HG03108 (cell line): ENCODE data around the gene TNS1.
A peak's percentile ranks its signal among the peaks of the same experiment; 100 is the strongest.
"Not testable (repeated sequence)": the region's sequence is repeated elsewhere in the genome, so short reads cannot be mapped to it uniquely, and the experiment has no call there.

Experiments
- ATAC-seq: cut with Tn5 transposase; IDR thresholded peaks from one replicate; pipeline ENCODE4 v1.9.1; 2021; ENCODE audit warnings: moderate library complexity; ENCODE audit not compliant: unreplicated experiment

Gene TNS1

DNA sequence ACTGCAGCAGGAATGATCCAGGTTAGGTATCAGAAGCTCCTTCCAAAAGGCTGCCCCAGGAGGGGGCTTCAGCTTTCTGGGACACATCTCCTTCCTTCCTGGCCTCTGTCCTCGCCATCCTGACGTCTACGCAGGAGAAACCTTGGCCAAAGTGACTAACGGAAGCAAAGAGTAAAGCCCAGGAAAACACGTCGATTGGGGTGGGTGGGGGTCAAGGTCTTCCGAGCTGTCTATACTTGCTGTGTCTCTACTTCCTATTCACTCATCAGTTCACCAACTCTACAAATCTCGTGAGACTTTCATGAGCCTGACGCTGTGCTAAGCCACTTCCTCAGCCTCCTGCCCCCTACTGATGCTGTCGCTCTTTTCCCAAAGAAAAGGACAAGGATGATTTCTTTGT, 212.6 kb downstream of the TNS1 start:
- peak; percentile 60 for ATAC-seq

DNA sequence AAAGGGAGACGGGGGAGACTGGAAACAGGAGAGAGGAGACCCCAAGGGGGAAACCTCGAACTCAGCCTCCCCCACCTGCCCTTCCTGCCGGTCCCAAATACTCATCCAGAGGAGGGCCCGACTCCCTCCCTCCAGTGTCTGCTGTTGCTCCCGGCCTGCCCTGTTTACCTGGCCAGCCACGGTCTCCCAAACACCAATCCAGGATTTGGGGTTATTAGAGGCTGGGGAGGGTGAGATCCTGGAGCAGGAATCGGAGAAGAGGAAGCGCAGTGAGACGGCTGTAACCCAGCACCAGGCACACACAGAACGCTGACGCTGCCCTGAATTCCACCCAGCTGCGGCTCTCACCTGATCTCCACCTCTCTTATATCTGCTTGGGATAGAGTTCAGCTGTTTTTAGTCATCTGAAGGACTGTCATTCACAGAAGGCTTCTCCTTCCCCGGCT, 213.0 kb downstream of the TNS1 start:
- ATAC-seq, result no peak

DNA sequence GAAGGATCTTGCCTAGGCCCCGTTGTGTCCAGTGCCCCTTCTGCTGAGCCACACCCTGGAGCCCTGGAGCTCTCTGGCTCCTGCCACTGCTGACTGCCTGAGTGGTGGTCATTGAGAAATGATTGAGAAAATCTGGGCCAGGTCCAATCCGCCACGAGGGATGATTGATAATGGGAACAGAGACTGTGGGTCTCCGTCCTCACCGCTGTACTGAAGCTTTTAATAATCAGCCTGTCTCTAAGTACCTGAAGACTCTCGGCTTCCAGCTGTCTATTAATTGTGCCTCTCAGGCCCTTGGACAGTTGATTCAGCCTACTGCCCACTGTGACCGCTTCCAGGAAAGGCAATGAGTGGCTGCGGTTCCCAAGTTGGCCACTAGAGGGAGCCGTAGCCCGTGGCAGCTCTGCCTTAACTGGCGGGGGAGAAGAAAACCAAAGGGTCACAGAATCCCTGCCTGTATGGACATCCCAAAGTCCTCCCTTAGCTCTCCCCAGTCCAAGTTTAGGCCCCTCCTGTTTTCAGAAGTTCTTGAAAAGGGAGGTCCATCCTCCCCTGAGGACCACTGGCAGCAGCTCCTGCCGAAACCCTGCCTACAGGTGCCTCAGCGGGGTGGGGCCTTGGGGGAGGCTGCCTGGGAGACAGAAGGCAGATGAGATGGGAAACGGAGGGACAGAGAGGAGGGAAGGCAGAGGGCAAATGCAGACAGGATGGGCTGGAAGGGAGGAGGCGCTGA, 213.6 kb downstream of the TNS1 start:
- ATAC-seq, result no peak

DNA sequence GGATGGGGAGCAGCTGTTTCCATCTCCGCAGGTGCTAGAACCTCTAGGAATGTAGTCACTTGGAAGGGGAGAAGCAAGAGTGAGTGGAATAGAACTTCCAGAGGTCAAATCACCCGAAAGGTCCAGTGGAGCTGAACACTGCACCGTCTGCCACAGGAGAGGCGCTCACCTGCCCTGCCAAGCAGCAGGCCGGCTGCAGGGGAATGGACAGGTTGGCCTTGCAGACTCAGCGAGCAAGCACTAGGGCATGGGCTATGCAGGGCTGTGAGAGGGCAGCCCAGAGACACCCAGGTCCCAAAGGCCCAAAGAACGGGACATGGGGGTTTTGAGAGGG, 214.2 kb downstream of the TNS1 start:
- no peak for ATAC-seq

DNA sequence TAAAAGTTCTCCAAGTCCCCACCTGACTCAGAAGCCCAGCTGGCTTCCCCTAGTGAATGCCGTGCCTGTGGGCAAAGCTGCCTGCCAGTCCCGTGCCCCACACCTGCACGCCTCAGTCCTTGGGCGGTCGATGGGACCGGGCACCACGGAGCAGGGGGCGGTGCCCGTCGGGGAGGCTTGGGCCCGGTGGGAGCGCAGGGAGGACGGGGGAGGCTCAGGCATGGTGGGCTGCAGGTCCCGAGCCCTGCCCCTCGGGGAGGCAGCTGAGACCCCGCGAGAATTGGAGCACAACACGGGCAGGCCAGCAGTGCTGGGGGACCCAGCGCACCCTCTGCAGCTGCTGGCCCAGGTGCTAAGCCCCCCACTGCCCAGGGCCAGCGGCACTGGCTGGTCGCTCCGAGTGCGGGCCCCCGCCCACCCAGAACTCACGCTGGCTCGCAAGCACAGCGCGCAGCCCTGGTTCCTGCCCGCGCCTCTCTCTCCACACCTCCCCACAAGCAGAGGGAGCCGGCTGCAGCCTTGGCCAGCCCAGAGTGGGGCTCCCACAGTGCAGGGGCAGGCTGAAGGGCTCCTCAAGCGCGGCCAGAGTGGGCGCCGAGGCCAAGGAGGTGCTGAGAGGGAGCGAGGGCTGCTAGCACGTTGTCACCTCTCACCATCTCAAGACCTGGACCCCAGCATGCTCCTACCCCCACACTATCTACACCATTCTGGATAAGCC, 215.5 kb downstream of the TNS1 start:
- no peak for ATAC-seq

DNA sequence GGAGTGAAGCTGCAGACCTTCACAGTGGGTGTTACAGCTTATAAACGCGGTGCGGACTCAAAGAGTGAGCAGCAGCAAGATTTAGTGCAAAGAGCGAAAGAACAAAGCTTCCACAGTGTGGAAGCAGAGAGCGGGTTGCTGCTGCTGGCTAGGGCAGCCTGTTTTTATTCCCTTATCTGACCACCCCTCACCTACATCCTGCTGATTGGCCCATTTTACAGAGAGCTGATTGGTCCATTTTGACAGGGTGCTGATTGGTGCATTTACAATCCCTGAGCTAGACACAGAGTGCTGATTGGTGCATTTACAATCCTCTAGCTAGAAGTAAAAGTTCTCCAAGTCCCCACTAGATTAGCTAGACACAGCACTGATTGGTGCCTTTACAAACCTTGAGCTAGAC, 216.2 kb downstream of the TNS1 start:
- ATAC-seq, result not testable (repeated sequence)

DNA sequence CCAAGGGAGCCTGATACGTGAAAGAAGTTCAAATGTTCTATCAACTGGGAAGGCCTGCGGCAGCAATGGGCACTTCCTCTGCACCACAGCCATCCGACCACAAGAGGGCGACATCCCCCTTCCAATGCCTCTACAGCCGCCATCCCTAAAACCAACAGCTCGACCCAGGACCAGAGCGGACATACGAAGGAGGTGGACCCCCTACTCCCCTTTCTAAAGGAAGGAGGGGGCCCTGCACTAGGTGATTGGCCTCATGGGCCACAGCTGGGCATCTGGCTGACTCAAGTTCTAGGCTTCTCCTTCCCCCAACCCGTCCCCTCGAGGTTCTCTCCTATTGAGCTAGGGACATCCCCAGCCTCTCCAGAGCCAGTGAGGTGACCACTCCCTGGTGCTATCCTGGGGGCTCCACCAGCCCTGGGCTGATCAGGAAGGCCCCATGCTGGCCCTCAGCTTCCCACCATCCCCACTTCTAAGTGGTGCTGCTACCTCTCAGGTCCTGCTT, 217.2 kb downstream of the TNS1 start:
- peak; percentile 55 for ATAC-seq

DNA sequence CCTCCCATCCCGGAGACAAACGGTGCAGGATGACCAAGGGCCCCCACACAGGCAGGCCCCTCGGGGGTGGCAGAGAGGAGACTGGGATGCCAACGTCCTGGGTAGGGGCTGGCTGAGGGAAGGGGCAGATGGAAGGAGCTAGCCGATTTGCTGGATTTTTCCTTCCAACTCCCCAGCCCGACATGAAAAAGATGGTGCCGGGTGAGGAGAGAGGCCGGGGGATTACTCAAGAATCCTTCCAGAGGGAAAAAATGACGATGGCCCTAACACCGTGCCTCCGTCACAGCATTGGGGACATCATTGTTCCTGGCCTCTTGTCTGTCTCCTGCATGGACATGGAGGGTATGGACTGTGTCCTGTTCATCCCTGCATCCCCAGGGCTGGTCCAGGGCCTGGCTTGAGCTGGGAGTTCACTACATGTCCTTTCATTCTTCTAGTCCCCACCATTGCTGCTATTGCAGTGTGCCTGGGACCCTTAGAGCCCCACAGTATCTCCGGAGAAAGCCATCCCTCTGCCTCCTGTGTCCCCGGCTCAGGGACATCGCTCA, 217.7 kb downstream of the TNS1 start:
- ATAC-seq, result no peak

DNA sequence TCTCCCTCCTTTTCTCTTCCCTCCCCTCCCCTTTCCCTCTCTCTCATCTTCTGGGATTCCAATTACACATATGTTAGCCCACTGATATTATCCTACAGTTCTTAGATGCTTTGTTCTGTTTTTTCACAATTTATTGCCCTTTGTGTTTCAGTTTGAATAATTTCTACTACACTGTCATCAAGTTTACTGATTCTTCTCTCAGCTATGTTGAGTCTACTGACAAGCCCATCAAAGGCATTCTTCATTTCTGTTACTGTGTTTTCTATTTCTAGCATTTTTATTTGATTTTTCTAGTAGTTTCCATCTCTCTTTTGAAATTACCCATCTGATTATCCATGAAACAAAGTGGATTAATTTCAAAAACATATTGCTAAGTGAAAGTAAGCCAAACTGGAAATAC, 219.6 kb downstream of the TNS1 start:
- ATAC-seq, result no peak

DNA sequence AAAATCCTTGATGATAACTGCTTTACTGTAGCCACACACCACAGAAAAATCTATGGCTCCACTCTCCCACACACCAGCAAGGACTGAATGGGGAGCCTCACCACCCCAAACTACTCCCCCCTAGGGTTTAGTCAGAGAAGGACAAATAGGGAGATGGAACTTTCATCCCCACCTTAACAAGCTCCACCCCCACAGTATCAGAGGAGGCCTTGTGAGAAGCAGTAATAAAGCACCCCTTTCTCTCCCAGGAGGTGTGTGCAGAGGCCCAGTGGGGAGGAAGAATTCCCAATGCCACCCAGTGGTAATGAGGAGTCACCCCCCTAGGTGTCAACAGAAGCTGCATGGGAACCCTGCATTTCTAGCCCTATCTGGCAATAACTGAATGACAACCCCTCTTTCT, 224.9 kb downstream of the TNS1 start:
- no peak for ATAC-seq

DNA sequence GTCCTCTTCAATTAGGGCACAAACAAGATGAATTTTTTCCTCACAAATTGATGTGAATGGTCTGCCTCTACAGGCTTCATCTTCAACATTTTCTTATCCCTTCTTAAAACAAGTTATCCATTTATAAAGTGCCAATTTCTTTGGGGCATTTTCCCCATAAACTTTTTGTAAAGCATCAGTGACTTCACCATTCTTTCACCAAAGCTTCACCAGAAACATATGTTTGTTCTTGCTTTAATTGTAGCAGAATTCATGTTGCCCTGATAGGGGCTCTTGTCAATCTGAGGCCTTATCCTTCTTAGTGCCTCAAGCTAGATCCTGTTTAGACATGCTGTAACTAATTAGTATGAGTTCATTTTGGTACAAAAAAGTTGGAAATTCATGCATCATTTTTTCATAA, 226.2 kb downstream of the TNS1 start:
- ATAC-seq, result no peak

DNA sequence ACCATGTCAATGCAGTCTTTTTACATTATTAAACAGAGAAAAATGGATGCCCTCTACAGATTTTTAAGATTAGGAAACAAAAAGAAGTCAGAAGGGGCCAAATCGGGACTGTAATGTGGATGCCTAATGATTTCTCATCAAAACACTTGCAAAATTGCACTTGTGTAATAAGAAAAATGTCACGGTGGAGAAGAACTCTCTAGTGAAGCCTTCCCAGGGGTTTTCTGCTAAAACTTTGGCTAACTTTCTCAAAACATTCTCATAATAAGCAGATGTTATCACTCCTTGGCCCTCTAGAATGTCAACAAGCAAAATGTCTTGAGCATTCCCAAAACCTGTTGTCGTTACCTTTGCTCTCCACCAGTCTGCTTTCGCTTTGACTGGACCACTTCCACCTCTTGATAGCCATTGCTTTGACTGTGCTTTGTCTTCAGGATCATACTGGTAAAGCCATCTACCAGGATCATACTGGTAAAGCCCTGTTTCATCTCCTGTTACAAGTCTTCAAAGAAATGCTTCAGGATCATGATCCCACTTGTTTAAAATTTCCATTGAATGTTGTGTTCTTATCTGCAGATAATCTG, 226.8 kb downstream of the TNS1 start:
- ATAC-seq, result no peak

DNA sequence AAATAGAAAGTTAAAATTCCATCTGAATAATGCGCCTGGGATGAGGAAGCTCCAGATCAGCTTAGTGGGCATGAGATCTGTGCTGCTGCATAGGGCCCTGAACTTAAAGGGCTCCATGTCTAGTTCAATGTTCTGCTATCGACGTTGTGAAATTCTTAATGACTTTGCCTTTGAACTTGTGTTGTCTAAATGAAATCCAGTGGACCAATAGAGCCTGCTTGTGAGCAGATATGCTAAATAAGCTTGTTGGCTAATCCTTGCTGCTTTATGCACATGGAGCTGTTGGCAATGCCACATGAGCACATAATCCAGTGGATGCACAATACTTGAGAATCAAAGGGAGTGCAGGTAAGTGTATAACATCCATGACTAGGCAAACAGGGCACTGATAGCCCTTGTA, 228.6 kb downstream of the TNS1 start:
- ATAC-seq, result no peak

DNA sequence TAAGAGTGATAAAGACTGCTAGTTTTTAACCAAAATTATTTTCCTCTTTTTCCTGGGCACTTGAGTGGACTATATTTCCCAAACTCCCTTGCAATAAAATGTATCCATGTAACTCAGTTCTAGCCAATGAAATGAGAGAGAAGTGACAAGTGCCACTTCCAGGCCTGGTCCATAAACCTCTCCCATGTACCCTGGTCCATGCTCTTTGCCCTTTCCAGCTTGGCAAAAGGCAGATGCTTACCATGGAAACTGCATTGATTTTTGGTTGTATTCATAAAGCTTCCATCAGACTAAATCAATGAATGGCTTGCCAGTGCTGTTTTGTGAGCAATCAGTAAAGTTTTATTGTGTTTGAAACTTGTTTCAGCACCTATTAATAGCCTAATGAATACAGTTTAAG, 229.3 kb downstream of the TNS1 start:
- ATAC-seq, result no peak

DNA sequence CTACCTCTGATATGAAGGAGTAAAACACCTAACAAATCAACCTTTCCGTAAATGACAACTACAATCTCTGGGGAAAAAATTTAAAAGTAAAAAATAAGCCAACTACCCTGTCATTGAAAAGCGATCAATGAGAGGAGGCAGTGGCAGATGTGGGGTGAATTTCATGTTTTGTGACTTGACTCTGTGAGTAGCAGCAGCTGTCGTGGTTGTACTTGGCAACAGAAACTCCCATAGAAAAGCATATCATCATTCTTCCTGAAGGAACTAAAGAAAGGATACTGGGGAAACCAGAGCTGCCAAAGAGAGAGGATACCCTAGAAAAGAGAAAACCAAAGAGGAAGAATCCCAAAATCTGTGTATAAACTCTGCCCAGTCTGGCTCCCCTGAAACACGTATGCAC, 236.4 kb downstream of the TNS1 start:
- ATAC-seq, result no peak

DNA sequence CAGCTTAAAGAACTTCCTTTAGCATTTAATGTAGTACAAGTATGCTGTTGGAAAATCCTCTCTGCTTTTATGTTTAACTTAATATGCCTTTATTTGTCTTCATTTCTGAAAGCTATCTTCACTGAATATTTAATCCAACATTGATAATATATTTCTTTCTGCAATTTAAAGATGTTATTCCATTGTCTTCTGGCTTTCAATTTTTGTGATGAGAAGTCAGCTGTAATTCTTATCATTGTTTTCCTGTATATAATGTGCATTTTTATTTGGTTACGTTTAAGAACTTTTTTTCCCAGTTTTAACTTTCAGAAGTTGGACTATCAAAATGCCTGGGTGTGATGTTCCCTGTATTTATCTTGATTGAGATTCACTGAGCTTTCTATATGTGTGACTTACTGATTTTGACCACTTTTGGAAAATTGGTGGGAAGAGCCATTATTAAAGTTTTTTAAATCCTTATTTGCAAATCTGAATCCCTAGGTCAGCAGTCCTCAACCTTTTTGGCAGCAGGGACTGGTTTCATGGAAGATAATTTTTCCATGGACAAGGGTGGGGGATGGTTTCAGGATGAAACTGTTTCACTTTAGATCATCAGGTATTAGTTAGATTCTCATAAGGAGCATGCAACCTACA, 241.0 kb downstream of the TNS1 start:
- ATAC-seq, result no peak

DNA sequence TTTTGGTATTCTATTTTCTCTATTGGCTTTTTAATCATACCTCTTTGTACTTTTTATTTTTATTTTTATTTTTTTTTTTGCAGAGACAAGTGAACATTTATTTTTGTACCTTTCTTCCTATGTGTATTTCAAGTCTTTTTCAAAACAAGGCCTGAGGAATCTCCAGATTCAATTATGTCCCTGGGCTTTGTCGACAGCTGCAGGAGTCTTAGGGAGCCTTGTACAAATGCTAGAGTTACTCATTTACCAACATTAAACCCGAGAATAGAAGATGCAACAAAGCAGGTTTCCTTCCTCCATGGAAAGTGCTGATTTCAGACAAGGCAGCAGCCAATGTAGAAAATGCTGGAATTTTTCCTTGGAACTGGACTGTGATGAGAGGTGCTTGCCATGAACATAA, 242.8 kb downstream of the TNS1 start:
- ATAC-seq, result no peak

DNA sequence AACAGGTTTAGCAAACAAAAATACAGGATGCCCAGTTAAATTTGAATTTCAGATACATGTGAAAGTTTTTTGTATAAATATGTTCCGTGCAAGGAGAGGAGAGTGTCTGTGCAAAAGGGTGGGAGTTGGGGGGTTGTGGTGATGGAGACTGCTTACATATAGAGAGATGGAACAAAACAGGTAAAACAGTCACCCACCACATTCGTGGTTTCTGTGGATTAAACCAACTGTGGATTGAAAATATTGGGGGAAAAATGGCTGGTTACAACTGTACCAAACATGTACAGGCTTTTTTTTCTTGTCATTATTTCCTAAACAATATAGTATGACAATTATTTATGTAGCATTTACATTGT, 245.7 kb downstream of the TNS1 start:
- ATAC-seq, result no peak

DNA sequence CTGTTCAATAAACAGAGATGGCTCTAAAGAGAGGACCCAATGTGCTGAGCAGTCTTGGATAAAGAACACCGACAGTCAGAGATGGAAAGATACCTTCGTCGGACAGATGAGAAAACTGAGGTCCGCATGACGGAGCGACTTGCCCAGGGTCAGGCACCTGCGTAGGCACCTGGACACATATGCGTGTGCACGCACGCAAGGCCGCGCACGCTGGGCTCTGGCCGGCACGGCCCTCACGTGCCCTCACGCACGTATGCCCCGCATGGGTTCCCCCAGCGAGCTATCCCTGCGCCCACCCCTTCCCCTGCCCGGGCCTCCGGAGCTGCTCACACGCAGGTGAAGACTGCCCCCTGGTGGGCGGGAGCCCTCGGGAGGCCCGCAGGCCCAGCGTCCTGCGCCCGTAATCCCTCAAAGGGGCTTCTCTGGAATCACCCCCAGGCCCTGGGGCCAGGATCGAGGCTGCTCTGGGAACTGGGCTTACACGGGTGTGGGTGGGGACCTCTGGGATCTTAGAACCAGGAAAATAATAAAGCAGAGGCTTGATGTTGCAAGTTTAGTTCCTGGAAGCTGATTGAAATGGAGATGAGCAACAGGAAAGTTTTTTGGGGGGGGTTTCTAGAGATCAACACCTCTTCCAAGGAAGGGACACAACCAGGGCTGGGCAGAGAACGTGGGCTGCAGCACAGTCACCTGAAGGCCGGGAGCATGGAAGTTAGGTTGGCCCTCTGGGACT, 246.3 kb downstream of the TNS1 start:
- ATAC-seq, result no peak

DNA sequence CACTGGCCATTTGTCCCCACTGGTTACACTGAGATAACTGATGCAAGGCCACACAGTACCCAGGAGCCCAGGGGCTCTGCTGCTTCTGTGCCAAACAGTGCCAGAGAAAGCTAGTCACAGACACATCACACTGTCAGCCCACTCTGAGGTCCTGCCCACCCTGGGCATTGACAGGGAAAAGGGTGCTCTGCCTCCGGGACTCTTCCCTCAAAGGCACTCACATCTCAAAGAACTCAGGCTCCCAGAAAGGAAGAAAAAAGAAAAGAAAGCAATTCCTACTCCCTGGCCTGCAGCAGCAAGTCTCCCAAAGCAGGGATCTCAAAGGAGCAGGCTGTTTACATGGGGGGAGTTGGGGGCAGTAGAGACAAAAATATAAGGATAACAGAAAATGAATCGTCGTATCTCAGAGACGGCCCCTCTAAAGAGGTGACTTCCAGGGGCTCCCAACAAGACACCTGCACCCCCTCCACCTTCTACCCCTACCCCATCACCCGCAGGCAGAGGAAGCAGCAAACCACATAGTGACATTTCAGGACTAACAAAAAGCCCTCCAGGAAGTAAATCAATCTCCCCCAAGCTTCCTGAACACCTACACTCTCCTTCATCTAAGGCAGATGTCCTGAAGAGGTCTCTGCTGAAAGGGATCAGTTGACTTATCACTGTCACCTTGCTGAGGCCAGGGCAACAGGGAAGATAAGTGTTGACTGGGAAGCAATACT, 247.6 kb downstream of the TNS1 start:
- no peak for ATAC-seq
